ENCODE data around the gene PRDM8. TPM values are rescaled to one million over a fixed set of nuclear protein-coding genes. Genes with fewer than 3 reads are reported as not detected.
A peak's percentile ranks its signal among the peaks of the same experiment; 100 is the strongest.

The PRDM8 gene
- total RNA-seq, 1 experiment from 2014 or later = 2.5 TPM

GRCh38 chr4:80219301-80220025 lies 22.2 kb downstream of the PRDM8 start:
- Histone ChIP-seq H3K27ac (no peak overlapping the region; the same call in 1 of the 2 replicates), H3K27me3 (no peaks in the 10 kb centered on the region), H3K36me3 (no peaks in the 10 kb centered on the region)

GRCh38 chr4:80220711-80221110 lies 23.4 kb downstream of the PRDM8 start:
- peak in 1 of 2 experiments; percentile 40 for DNase-seq
- Histone ChIP-seq H3K36me3 (no peaks in the 10 kb centered on the region), H3K4me1 (peaks cover 20% of the 10 kb centered on the region), H3K9me3 (replicated peaks) (no peaks in the 10 kb centered on the region), H3K4me3 (no peak overlapping the region), H3K27me3 (no peaks in the 10 kb centered on the region), H3K27ac (no peak overlapping the region)

More at GRCh38 chr4:80219301-80220025, 22.2 kb downstream of the PRDM8 start:
- DNase-seq = peak; percentile 85
- H3K9me3 ChIP-seq (replicated peaks) = no peaks in the 10 kb centered on the region
- no peak overlapping the region for H3K4me3 ChIP-seq
- H3K4me1 ChIP-seq = peaks cover 20% of the 10 kb centered on the region

- Histone ChIP-seq H3K4me1 (peaks cover 20% of the 10 kb centered on the region), H3K27ac (no peak overlapping the region), H3K9me3 (replicated peaks) (no peaks in the 10 kb centered on the region), H3K36me3 (no peaks in the 10 kb centered on the region), H3K4me3 (no peak overlapping the region), H3K27me3 (no peaks in the 10 kb centered on the region)
- DNase-seq = peak in 1 of 2 experiments; percentile 39
Measured at GRCh38 chr4:80221161-80221560, 23.9 kb downstream of the PRDM8 start.

GRCh38 chr4:80225595-80225994 lies 28.3 kb downstream of the PRDM8 start:
- DNase-seq = no peak
- peaks cover 4% of the 10 kb centered on the region; the same call in 1 of the 2 replicates for H3K4me1 ChIP-seq
- H3K27me3 ChIP-seq = no peaks in the 10 kb centered on the region
- H3K36me3 ChIP-seq = no peaks in the 10 kb centered on the region
- H3K27ac ChIP-seq = no peak overlapping the region
- H3K4me3 ChIP-seq = no peak overlapping the region
- H3K9me3 ChIP-seq (replicated peaks) = no peaks in the 10 kb centered on the region

- Histone ChIP-seq H3K36me3 (no peaks in the 10 kb centered on the region), H3K4me1 (no peaks in the 10 kb centered on the region; the same call in 1 of the 2 replicates), H3K27ac (no peak overlapping the region), H3K4me3 (no peak overlapping the region), H3K9me3 (replicated peaks) (no peaks in the 10 kb centered on the region), H3K27me3 (no peaks in the 10 kb centered on the region)
- no peak for DNase-seq
Measured at GRCh38 chr4:80226094-80226493, 28.8 kb downstream of the PRDM8 start.

- H3K27ac ChIP-seq = no peak overlapping the region
- H3K9me3 ChIP-seq (replicated peaks) = no peaks in the 10 kb centered on the region
- H3K4me1 ChIP-seq = no peaks in the 10 kb centered on the region; the same call in 1 of the 2 replicates
- H3K27me3 ChIP-seq = no peaks in the 10 kb centered on the region
- no peak overlapping the region for H3K4me3 ChIP-seq
- no peaks in the 10 kb centered on the region for H3K36me3 ChIP-seq
- no peak for DNase-seq
Measured at GRCh38 chr4:80228460-80228859, 31.2 kb downstream of the PRDM8 start.

GRCh38 chr4:80229128-80229527 lies 31.8 kb downstream of the PRDM8 start:
- Histone ChIP-seq H3K4me1 (no peaks in the 10 kb centered on the region; the same call in 1 of the 2 replicates), H3K36me3 (no peaks in the 10 kb centered on the region)

GRCh38 chr4:80229590-80229989 lies 32.3 kb downstream of the PRDM8 start:
- Histone ChIP-seq H3K4me3 (no peak overlapping the region), H3K4me1 (no peaks in the 10 kb centered on the region; the same call in 1 of the 2 replicates), H3K36me3 (no peaks in the 10 kb centered on the region), H3K9me3 (replicated peaks) (no peaks in the 10 kb centered on the region), H3K27me3 (no peaks in the 10 kb centered on the region), H3K27ac (no peak overlapping the region)
- no peak for DNase-seq

More at GRCh38 chr4:80229128-80229527, 31.8 kb downstream of the PRDM8 start:
- no peaks in the 10 kb centered on the region for H3K27me3 ChIP-seq
- no peak overlapping the region for H3K4me3 ChIP-seq
- H3K9me3 ChIP-seq (replicated peaks) = no peaks in the 10 kb centered on the region
- DNase-seq = no peak
- H3K27ac ChIP-seq = no peak overlapping the region

GRCh38 chr4:80231180-80231579 lies 33.9 kb downstream of the PRDM8 start:
- Histone ChIP-seq H3K4me3 (no peak overlapping the region), H3K27me3 (no peaks in the 10 kb centered on the region), H3K36me3 (no peaks in the 10 kb centered on the region), H3K4me1 (no peaks in the 10 kb centered on the region; the same call in 1 of the 2 replicates), H3K27ac (no peak overlapping the region), H3K9me3 (replicated peaks) (no peaks in the 10 kb centered on the region)
- no peak for DNase-seq

GRCh38 chr4:80232707-80233370 lies 35.5 kb downstream of the PRDM8 start:
- H3K36me3 ChIP-seq = no peaks in the 10 kb centered on the region
- no peak overlapping the region for H3K27ac ChIP-seq
- H3K4me1 ChIP-seq = no peaks in the 10 kb centered on the region; the same call in 1 of the 2 replicates
- no peaks in the 10 kb centered on the region for H3K27me3 ChIP-seq
- H3K4me3 ChIP-seq = no peak overlapping the region
- no peaks in the 10 kb centered on the region for H3K9me3 ChIP-seq (replicated peaks)
- no peak for DNase-seq

- Histone ChIP-seq H3K9me3 (replicated peaks) (no peaks in the 10 kb centered on the region), H3K4me3 (no peak overlapping the region), H3K36me3 (no peaks in the 10 kb centered on the region), H3K4me1 (no peaks in the 10 kb centered on the region; the same call in 1 of the 2 replicates), H3K27ac (no peak overlapping the region), H3K27me3 (no peaks in the 10 kb centered on the region)
- no peak for DNase-seq
Measured at GRCh38 chr4:80233390-80233789, 36.1 kb downstream of the PRDM8 start.

GRCh38 chr4:80235451-80235850 lies 38.1 kb downstream of the PRDM8 start:
- Histone ChIP-seq H3K27me3 (no peaks in the 10 kb centered on the region), H3K27ac (no peak overlapping the region), H3K4me1 (no peaks in the 10 kb centered on the region; the same call in 1 of the 2 replicates), H3K36me3 (no peaks in the 10 kb centered on the region), H3K9me3 (replicated peaks) (no peaks in the 10 kb centered on the region), H3K4me3 (no peak overlapping the region)
- no peak for DNase-seq

- Histone ChIP-seq H3K27ac (no peak overlapping the region), H3K27me3 (no peaks in the 10 kb centered on the region), H3K36me3 (no peaks in the 10 kb centered on the region), H3K9me3 (replicated peaks) (no peaks in the 10 kb centered on the region), H3K4me3 (no peak overlapping the region), H3K4me1 (no peaks in the 10 kb centered on the region)
- no peak for DNase-seq
Measured at GRCh38 chr4:80237992-80238391, 40.7 kb downstream of the PRDM8 start.

- Histone ChIP-seq H3K27ac (no peak overlapping the region), H3K4me3 (no peak overlapping the region), H3K27me3 (no peaks in the 10 kb centered on the region), H3K9me3 (replicated peaks) (no peaks in the 10 kb centered on the region), H3K36me3 (no peaks in the 10 kb centered on the region), H3K4me1 (no peaks in the 10 kb centered on the region)
- no peak for DNase-seq
Measured at GRCh38 chr4:80239480-80240150, 42.3 kb downstream of the PRDM8 start.

GRCh38 chr4:80240976-80241375 lies 43.7 kb downstream of the PRDM8 start:
- Histone ChIP-seq H3K27ac (no peak overlapping the region), H3K27me3 (no peaks in the 10 kb centered on the region), H3K4me1 (no peaks in the 10 kb centered on the region)

More at GRCh38 chr4:80240976-80241375, 43.7 kb downstream of the PRDM8 start:
- H3K9me3 ChIP-seq (replicated peaks) = no peaks in the 10 kb centered on the region
- DNase-seq = no peak
- no peaks in the 10 kb centered on the region for H3K36me3 ChIP-seq
- no peak overlapping the region for H3K4me3 ChIP-seq

Data from SJCRH30 (cell line).